Natural killer cell (primary cell): Measurements from ENCODE around the gene SCN2A. TPM values are rescaled to one million over a fixed set of nuclear protein-coding genes. Genes with fewer than 3 reads are reported as not detected.

ENCODE experiments used
- ATAC-seq, 3 donors: fragments of 150-1000 bp in 2 of 3; fragments of 200-7000 bp in 1 of 3; cut with Tn5 transposase; 1 replicate in 1 of 3; 2 replicates in 2 of 3; pipeline ENCODE4 v1.10.0; 2021; ENCODE audit warnings: mild to moderate bottlenecking in 2 of 3, moderate library complexity in 2 of 3
- DNase-seq, 2 donors: peaks; one replicate each; pipeline versions ENCODE4 v3.0.0 to v3.0.0-alpha.2; 2013 to 2021; ENCODE audit warnings: mixed read lengths in 1 of 2
- H3K27ac ChIP-seq: one replicate; pipeline ENCODE4 v1.5.1; 2013; ENCODE audit warnings: mild to moderate bottlenecking, low read length
- H3K27me3 ChIP-seq: one replicate; pipeline ENCODE4 v1.6.1; 2013; ENCODE audit warnings: low read length; ENCODE audit not compliant: control insufficient read depth, insufficient read depth
- H3K36me3 ChIP-seq: one replicate; pipeline ENCODE4 v1.6.1; 2013; ENCODE audit warnings: low read length; ENCODE audit not compliant: control insufficient read depth, insufficient read depth
- H3K4me1 ChIP-seq: one replicate; pipeline ENCODE4 v1.6.1; 2013; ENCODE audit warnings: low read length; ENCODE audit not compliant: control insufficient read depth, insufficient read depth
- H3K4me3 ChIP-seq: one replicate; pipeline ENCODE4 v1.5.1; 2013; ENCODE audit warnings: low read length
- H3K9me3 ChIP-seq: one replicate; pipeline ENCODE4 v1.6.1; 2013; ENCODE audit warnings: low read length; ENCODE audit not compliant: control insufficient read depth, insufficient read depth
- H3K27ac Mint-ChIP-seq, 2 donors: one replicate each; pipeline ENCODE4 v1.8.0; 2022; ENCODE audit warnings: mild to moderate bottlenecking in 2 of 2, mixed read lengths in 2 of 2, moderate library complexity in 1 of 2
- H3K27me3 Mint-ChIP-seq, 2 donors: one replicate each; pipeline ENCODE4 v1.8.0; 2022; ENCODE audit warnings: low read depth in 2 of 2, mixed read lengths in 2 of 2
- H3K36me3 Mint-ChIP-seq: one replicate; pipeline ENCODE4 v1.8.0; 2022; ENCODE audit warnings: mixed read lengths
- H3K4me1 Mint-ChIP-seq, 2 donors: one replicate each; pipeline ENCODE4 v1.8.0; 2022; ENCODE audit warnings: mixed read lengths in 2 of 2
- H3K4me3 Mint-ChIP-seq: one replicate; pipeline ENCODE4 v1.8.0; 2022; ENCODE audit warnings: mild to moderate bottlenecking, moderate library complexity, mixed read lengths
- H3K9me3 Mint-ChIP-seq, 2 donors: one replicate each; pipeline ENCODE4 v1.8.0; 2022; ENCODE audit warnings: mixed read lengths in 2 of 2
- WGBS: methylation state at CpG from one replicate; pipeline ENCODE4 v1.1.7; 2013; ENCODE audit warnings: missing lambda C conversion rate; ENCODE audit not compliant: insufficient coverage; 5-methylcytosine and 5-hydroxymethylcytosine counted together
- intact Hi-C: fragments of 100-400 bp; cut with micrococcal nuclease; formaldehyde crosslinking; loops from one replicate; pipeline ENCODE4 v1.14.2; 2022
- total RNA-seq, 4 donors: library from RNA; stranded (reverse); fragments of 120-200 nt in 1 of 4; gene quantifications; one replicate each; pipeline versions ENCODE4 v1.2.3 to v1.2.4, GENCODE V29; 2013 to 2022
- TF ChIP-seq, protein P1 (sequence below): fragments of 200-600 bp; IDR thresholded peaks from one replicate; pipeline ENCODE4 v1.8.0; 2022; ENCODE audit warnings: antibody characterized with exemption

SCN2A gene
- total RNA-seq, 3 donors from 2014 or later (not counting 1 experiment from before 2014, with no cell fraction given) = 0.10 TPM; not detected in 2

DNA sequence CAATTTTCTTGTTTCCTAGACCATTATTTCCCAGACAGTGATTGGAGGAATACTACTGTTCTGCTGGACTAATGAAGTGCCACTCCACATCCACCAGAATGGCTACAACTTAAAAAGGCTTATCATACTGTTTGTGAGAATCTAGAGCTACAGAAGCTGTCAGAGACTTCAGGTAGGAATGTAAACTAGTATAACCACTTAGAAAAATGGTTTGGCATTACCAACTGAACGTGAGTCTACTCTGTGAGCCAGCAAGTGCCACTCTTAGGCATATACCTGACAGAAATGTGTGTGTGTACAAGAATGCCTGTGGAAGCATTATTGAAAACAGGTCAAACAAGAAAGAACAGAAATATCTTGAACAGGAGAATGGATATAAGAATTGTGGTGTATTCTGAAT lies 31.1 kb upstream of the SCN2A start:
- H3K27ac Mint-ChIP-seq = no peak overlapping the region
- H3K27ac ChIP-seq = no peak overlapping the region
- no peaks in the 10 kb centered on the region for H3K9me3 Mint-ChIP-seq
- no peaks in the 10 kb centered on the region for H3K27me3 Mint-ChIP-seq
- H3K36me3 Mint-ChIP-seq = no peaks in the 10 kb centered on the region
- no peak overlapping the region for H3K4me3 Mint-ChIP-seq
- H3K27me3 ChIP-seq = no peaks in the 10 kb centered on the region
- intact Hi-C loops = no loop called here
- H3K36me3 ChIP-seq = no peaks in the 10 kb centered on the region
- WGBS = 74% methylated on average over 1 of the region's 1 CpG
- ATAC-seq = no peak
- H3K4me1 ChIP-seq = no peaks in the 10 kb centered on the region
- no peaks in the 10 kb centered on the region for H3K4me1 Mint-ChIP-seq
- TF ChIP-seq, protein P1, sequence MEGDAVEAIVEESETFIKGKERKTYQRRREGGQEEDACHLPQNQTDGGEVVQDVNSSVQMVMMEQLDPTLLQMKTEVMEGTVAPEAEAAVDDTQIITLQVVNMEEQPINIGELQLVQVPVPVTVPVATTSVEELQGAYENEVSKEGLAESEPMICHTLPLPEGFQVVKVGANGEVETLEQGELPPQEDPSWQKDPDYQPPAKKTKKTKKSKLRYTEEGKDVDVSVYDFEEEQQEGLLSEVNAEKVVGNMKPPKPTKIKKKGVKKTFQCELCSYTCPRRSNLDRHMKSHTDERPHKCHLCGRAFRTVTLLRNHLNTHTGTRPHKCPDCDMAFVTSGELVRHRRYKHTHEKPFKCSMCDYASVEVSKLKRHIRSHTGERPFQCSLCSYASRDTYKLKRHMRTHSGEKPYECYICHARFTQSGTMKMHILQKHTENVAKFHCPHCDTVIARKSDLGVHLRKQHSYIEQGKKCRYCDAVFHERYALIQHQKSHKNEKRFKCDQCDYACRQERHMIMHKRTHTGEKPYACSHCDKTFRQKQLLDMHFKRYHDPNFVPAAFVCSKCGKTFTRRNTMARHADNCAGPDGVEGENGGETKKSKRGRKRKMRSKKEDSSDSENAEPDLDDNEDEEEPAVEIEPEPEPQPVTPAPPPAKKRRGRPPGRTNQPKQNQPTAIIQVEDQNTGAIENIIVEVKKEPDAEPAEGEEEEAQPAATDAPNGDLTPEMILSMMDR = no peak
- no peaks in the 10 kb centered on the region for H3K9me3 ChIP-seq
- H3K4me3 ChIP-seq = no peak overlapping the region
- no peak for DNase-seq

DNA sequence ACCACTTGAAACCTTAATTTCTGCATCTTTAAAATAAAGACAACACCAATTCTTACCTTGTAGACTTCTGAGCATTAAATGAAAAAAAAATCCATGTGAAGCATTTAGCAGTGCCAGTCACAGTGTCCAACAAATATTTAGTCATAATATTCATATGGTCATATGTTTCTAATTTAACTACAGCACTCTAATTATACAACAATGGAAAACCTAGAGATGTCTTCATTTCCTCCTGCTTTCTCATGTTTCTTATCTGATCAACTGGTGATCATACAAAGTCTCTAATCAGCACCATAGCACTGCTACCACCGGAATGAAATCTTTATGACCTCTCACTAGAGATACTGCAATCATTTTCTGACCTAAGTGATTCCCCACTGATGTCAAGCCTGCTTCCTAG lies 25.1 kb upstream of the SCN2A start:
- H3K4me3 Mint-ChIP-seq = no peak overlapping the region
- H3K36me3 ChIP-seq = no peaks in the 10 kb centered on the region
- no peak for ATAC-seq
- no peaks in the 10 kb centered on the region for H3K27me3 ChIP-seq
- intact Hi-C loops = no loop called here
- WGBS = 68% methylated on average over 1 of the region's 1 CpG
- H3K4me1 ChIP-seq = no peaks in the 10 kb centered on the region
- H3K27ac ChIP-seq = no peak overlapping the region
- H3K9me3 Mint-ChIP-seq = peaks cover 0 to 2% of the 10 kb centered on the region in 2 donors
- TF ChIP-seq, protein P1 = no peak
- DNase-seq = no peak
- H3K9me3 ChIP-seq = no peaks in the 10 kb centered on the region
- H3K27me3 Mint-ChIP-seq = no peaks in the 10 kb centered on the region
- H3K4me1 Mint-ChIP-seq = no peaks in the 10 kb centered on the region
- no peak overlapping the region for H3K4me3 ChIP-seq
- H3K36me3 Mint-ChIP-seq = no peaks in the 10 kb centered on the region
- H3K27ac Mint-ChIP-seq = no peak overlapping the region

DNA sequence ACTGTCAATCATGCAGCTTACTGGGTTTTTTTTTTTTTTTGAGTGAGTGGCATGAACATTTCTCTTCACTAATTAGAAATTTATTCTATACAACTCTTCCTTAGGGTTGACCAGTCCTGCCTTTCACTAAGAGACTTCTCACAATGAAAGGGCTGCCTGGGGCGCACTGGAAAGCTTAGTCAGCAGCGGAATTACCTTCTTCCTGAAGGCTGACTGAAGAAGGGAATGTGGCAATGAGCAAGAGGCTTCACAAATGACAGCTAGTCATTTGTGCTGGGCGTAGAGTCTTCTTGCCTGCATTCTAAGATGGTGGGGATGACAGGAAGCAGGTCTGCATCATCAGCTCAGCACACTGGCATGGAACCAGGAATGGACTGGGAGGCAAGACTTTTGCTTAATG lies 19.7 kb upstream of the SCN2A start:
- H3K27ac ChIP-seq = no peak overlapping the region
- Mint-ChIP-seq H3K27me3 (peaks cover 0 to 2% of the 10 kb centered on the region in 2 donors), H3K27ac (no peak overlapping the region), H3K36me3 (no peaks in the 10 kb centered on the region), H3K9me3 (no peaks in the 10 kb centered on the region), H3K4me3 (no peak overlapping the region), H3K4me1 (no peaks in the 10 kb centered on the region)
- intact Hi-C loops = no loop called here
- H3K4me1 ChIP-seq = no peaks in the 10 kb centered on the region
- TF ChIP-seq, protein P1 = no peak
- H3K4me3 ChIP-seq = no peak overlapping the region
- H3K36me3 ChIP-seq = no peaks in the 10 kb centered on the region
- no peaks in the 10 kb centered on the region for H3K9me3 ChIP-seq
- ATAC-seq (no peak), DNase-seq (no peak)
- WGBS = 84% methylated on average over 3 of the region's 3 CpGs
- no peaks in the 10 kb centered on the region for H3K27me3 ChIP-seq

DNA sequence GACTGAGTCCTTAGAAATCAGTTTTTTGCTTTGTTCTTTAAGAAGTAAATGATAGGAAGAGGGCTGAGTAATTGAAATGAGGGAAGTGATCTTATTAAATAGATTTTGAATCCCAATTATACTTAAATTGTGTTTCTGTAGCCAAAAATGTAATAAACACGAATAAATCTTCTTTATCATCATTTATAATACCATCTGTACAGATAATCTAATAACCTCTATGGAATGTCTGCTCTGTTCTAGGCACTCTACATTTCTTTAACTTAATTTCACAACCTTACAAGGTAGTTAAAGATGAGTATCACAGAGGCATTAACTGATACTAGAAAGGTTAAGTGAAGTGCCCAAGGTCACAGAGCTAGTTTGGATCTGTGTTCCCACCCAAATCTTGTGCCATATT lies 14.3 kb upstream of the SCN2A start:
- intact Hi-C loops = no loop called here
- Histone ChIP-seq H3K4me1 (no peaks in the 10 kb centered on the region), H3K27ac (no peak overlapping the region), H3K9me3 (no peaks in the 10 kb centered on the region), H3K36me3 (no peaks in the 10 kb centered on the region), H3K4me3 (no peak overlapping the region), H3K27me3 (no peaks in the 10 kb centered on the region)
- TF ChIP-seq, protein P1 = no peak
- Mint-ChIP-seq H3K27me3 (peaks cover 0 to 2% of the 10 kb centered on the region in 2 donors), H3K4me1 (no peaks in the 10 kb centered on the region), H3K4me3 (no peak overlapping the region), H3K27ac (no peak overlapping the region), H3K9me3 (no peaks in the 10 kb centered on the region), H3K36me3 (no peaks in the 10 kb centered on the region)
- ATAC-seq (no peak), DNase-seq (no peak)
- no CpG with 5 or more reads among the region's 1 CpG for WGBS
